Caki2 (cell line): ENCODE data around the gene DMAC2. TPM values are rescaled to one million over a fixed set of nuclear protein-coding genes. Genes with fewer than 3 reads are reported as not detected.
"Not testable (repeated sequence)": the region's sequence is repeated elsewhere in the genome, so short reads cannot be mapped to it uniquely, and the experiment has no call there.

ENCODE experiments used
- DNase-seq: peaks from one replicate; pipeline ENCODE4 v3.0.0-alpha.2; 2015; ENCODE audit warnings: low read depth
- in situ Hi-C: cut with HindIII; loops from 2 replicates; pipeline ENCODE4 v1.10.0; 2016; ENCODE audit warnings: low sequenced_read_pairs, low pct_unique_long_range_greater_than_20kb, mixed read lengths
- total RNA-seq: library from RNA; depleted of rRNA; stranded (reverse); fragments of >200 nt; shearing (Covaris generic); gene quantifications from 2 replicates; pipeline ENCODE4 v1.2.3, GENCODE V29; 2014; ENCODE audit warnings: low replicate concordance

The DMAC2 gene
- total RNA-seq, 1 experiment from 2014 or later, result 79.9 TPM

DNA sequence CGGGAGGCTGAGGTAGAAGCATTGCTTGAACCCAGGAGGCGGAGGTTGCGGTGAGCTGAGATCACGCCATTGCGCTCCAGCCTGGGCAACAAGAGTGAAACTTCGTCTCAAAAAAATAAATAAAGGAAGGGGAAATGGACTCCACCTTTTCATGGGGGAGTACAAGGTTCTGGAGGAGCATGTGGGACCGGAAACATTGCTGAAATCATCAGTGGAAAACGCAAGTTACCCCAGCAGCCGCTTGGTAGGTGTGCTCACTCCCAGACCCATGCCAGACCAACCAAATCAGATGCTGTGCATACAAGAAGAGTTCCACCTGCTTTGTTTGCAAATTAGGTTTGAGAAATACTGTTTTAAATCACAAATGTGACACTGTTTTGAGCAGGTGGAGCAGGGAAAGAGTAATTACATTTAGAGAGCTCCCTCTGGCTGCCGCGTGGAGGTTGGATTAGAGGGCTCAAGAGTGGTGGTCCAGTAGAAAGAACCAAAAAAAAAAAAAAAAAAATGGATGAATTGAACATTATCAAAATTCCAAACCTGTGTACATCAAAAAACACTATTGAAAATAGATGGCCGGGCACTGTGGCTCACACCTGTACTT lies 8.1 kb upstream of the DMAC2 start:
- DNase-seq, result no peak
- in situ Hi-C loops, result no loop called here

- in situ Hi-C loops, result no loop called here
- no peak for DNase-seq
Observed at GRCh38 chr19:41445575-41445974, 5.9 kb upstream of the DMAC2 start.

- in situ Hi-C loops, result no loop called here
- DNase-seq, result no peak
Observed at GRCh38 chr19:41443813-41444455, 4.2 kb upstream of the DMAC2 start.

GRCh38 chr19:41442473-41443355 lies 3.0 kb upstream of the DMAC2 start, which contains the start of gene ERICH4:
Gene ERICH4, plus strand, starts transcription at chr19:41443156. Its CDS starts 14 bp downstream, at chr19:41443170.
- DNase-seq, result no peak
- in situ Hi-C loops, result no loop called here

DNA sequence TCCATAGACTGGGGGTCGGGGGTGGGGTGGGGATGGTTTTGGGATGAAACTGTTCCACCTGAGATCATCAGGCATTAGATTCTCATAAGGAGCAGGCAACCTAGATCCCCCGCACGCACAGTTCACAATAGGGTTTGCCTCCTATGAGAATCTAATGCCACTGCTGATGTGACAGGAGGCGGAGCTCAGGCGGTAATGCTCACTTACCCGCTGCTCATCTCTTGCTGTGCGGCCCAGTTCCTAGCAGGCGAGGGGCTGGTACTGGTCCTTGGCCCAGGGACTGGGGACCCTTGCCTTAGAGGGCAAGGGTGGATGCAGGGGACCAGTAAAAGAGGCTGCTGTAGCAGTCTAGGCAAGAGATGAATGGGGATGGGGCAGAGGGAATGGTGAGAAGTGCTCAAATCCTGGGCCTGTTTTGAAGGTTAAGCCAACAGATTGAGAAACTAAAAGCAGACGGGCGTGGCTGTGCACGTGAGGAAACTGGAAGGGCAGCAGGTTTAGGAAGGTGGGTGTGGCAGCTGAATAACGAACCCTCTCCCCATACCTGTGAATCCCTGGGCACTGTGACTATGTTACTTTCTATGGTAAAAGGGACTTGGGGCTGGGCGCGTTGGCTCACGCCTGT lies 1.7 kb upstream of the DMAC2 start:
- no peak for DNase-seq
- in situ Hi-C loops, result no loop called here

DNA sequence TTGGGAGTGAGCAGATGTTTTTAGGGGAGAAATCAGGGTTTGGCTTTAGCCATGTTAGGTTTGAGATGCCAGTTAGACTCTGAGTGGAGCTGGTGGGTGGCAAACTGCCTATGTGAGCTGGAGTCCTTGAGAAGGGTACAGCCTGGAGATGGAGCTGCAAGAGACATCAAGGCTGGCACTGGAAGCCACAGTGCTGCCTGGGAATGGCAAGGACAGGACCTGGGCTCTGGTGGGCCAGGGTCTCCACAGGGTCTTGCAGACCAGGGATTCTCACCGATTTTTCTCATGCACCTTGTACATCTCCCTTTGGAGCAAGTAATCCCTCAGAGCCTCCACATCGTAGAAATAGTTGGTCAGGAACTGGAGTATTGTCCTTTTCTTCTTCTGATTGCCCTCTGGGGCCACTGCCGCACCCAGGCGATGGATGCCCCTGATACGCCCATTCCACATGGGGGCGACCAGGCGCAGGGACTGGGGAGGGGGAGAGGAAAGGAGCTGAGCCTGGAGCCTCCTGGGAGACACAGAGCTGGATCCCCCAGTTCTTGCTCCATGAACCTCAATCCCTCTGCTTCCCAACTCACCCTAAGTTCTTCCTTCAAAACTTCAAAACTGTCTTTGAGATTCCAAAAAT lies 1.7 kb downstream of the DMAC2 start:
- in situ Hi-C loops, result no loop called here
- no peak for DNase-seq

- DNase-seq, result no peak
Observed at GRCh38 chr19:41436674-41436951, 3.1 kb downstream of the DMAC2 start.

DNA sequence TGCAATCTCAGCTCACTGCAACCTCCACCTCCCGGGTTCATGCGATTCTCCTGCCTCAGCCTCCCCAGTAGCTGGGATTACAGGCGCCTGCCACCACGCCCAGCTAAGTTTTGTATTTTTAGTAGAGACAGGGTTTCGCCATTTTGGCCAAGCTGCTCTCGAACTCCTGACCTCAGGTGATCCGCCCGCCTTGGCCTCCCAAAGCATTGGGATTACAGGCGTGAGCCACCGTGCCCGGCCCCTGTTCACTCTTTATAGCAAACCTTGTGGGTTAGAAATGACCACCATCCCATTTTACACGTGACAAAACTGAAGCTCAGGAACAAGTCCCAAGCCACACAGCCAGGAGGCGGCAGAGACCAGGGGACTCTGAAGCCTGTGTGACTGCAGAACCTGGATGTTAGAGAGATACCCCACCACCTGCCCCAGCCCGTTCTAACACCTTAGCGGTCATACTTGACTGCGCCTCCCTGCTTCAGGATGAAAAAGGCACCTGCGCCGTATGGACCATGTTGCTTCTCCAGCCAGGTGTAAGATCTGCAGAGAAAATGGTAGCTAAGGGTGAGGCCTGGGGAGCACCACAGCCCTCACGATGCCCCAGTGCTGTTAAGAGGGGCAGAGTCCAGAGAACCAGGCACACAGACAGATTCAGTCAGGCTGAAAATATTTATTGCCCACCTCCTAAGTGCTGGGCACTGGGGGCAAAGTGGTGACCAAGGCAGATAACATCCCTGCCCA lies 3.6 kb downstream of the DMAC2 start:
- in situ Hi-C loops, result no loop called here

More at GRCh38 chr19:41436674-41436951, 3.1 kb downstream of the DMAC2 start:
- in situ Hi-C loops, result no loop called here

DNA sequence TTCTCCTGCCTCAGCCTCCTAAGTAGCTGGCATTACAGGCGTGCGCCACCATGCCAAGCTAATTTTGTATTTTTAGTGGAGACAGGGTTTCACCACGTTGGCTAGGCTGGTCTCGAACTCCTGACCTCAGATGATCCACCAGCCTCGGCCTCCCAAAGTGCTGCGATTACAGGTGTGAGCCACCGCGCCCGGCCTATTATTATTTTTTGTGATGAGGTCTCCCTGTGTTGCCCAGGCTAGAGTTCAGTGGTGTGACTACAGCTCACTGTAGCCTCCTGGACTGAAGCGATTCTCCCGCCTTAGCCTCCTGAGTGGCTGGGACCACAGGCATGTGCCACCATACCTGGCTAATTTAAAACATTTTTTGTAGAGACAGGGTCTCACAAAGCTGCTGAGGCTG lies 4.3 kb downstream of the DMAC2 start:
- in situ Hi-C loops, DNase-seq: not testable (repeated sequence)

More for the DNA sequence above, 3.6 kb downstream of the DMAC2 start:
- no peak for DNase-seq

GRCh38 chr19:41434450-41434849 lies 5.3 kb downstream of the DMAC2 start:
- DNase-seq, result no peak
- in situ Hi-C loops, result no loop called here

- DNase-seq, result no peak
- in situ Hi-C loops, result no loop called here
Observed at GRCh38 chr19:41433171-41433570, 6.5 kb downstream of the DMAC2 start.

GRCh38 chr19:41431426-41432386 lies 8.0 kb downstream of the DMAC2 start:
- peak; percentile 37 for DNase-seq
- in situ Hi-C loops, result no loop called here

DNA sequence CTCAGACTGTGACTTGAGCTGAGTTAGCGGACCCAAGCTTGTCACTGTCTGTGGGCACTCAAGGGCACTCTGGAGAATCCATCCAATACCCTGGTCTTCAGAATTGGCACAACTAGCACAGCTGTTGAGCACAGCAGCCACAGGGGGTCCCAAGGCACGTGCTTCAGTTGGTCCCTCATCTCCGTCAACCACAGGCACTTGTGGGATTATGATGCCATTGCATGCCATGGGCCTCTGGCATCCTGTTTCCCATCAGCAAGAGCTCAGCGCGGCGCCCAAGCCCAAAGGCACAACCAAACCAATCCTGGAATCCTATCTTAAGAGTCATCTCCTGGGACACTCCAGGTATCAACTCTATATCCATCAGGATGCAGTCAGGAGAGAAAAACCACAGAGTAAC lies 8.8 kb downstream of the DMAC2 start:
- DNase-seq, result no peak
- in situ Hi-C loops, result no loop called here

- DNase-seq, result no peak
Observed at GRCh38 chr19:41428481-41428859, 11.2 kb downstream of the DMAC2 start.

DNA sequence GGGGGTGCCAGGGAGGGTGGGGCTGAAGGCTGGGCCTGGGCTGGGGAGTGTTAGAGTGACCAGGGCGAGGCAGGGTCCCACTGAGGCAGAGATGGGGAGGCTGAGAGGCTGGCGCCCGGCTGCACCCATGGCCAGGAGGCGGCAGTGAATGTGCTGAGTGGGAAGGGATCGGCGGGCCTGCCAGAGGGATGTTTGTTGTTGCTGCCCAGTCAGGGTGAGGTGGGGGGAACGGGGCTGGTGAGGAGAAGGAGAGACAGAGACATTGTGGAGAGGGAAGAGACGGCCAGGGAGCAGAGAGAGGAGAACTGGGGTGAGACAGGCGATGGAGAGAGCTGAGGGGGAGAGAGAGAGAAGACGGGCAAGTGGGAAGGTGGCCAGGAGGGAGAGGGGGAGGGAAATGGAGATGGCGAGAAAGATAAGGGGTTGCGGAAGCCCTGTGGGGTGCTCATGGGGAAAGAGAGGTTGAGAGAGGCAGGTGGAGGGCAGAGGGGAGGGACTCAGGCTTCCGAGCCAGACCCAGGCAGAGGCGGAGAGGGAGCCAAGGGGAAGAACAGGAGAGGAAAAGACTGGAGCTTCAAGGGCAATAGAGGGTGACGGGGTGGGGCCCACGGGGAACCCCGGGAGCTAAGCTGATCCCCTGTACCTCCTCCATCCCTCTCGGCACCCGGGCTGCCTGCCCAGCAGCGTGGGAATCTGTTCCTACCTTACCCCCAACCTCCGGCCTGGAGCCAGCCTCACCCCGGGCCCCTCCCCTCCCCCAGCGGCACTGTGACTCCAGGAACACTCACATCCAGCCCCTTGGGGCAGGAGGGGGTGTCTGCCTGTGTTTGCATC lies 11.8 kb downstream of the DMAC2 start:
- no peak for DNase-seq
- in situ Hi-C loops, result no loop called here

More at GRCh38 chr19:41428481-41428859, 11.2 kb downstream of the DMAC2 start:
- in situ Hi-C loops, result no loop called here
